ENCODE results near the gene SEC14L2. TPM values are rescaled to one million over a fixed set of nuclear protein-coding genes. Genes with fewer than 3 reads are reported as not detected.
A peak's percentile ranks its signal among the peaks of the same experiment; 100 is the strongest.

The SEC14L2 gene
- total RNA-seq, 1 donor: 16.6 TPM

GRCh38 chr22:30425616-30426387, 29.0 kb downstream of the SEC14L2 start, which contains the start of gene MTFP1:
MTFP1 (plus strand) TSS chr22:30425768; CDS start chr22:30425880, 112 bp downstream.
- DNase-seq (ENCODE audit: insufficient read length, low spot score, missing footprints): no peak
- peak within 1 kb of the TSS; percentile 97 for H3K27ac ChIP-seq (ENCODE audit: low read depth, low read length)
- peaks cover 11% of the 10 kb centered on the region for H3K36me3 ChIP-seq (ENCODE audit: insufficient read depth, low read length)
- H2AFZ ChIP-seq (ENCODE audit: low read length): peak within 1 kb of the TSS; percentile 84
- peak within 1 kb of the TSS; percentile 79 for H3K4me3 ChIP-seq (ENCODE audit: insufficient read depth, low read length)
- peak within 1 kb of the TSS; percentile 93 for H3K4me2 ChIP-seq (ENCODE audit: insufficient read depth, low read length)
- H3K79me2 ChIP-seq (ENCODE audit: insufficient read depth, low read length): peaks cover 3% of the 10 kb centered on the region
- peaks cover 50% of the 10 kb centered on the region for H3K4me1 ChIP-seq (ENCODE audit: insufficient read depth, low read length)
- no peaks in the 10 kb centered on the region for H3K9me3 ChIP-seq (ENCODE audit: low read depth, low read length)
- TF ChIP-seq CTCF (IDR thresholded peaks at IDR 0.05; ENCODE audit: extremely low read depth, low read depth, low read length): no peak
- no peaks in the 10 kb centered on the region for H4K20me1 ChIP-seq (ENCODE audit: insufficient read depth, low read length)
- H3K27me3 ChIP-seq (ENCODE audit: insufficient read depth, low read length): no peaks in the 10 kb centered on the region

GRCh38 chr22:30426388-30427353, 29.9 kb downstream of the SEC14L2 start:
- Histone ChIP-seq H3K27me3 (ENCODE audit: insufficient read depth, low read length) (no peaks in the 10 kb centered on the region), H3K4me3 (ENCODE audit: insufficient read depth, low read length) (peak overlapping the region; percentile 79), H4K20me1 (ENCODE audit: insufficient read depth, low read length) (no peaks in the 10 kb centered on the region), H3K79me2 (ENCODE audit: insufficient read depth, low read length) (peaks cover 3% of the 10 kb centered on the region), H3K36me3 (ENCODE audit: insufficient read depth, low read length) (peaks cover 8% of the 10 kb centered on the region), H2AFZ (ENCODE audit: low read length) (peak overlapping the region; percentile 27), H3K4me1 (ENCODE audit: insufficient read depth, low read length) (peaks cover 42% of the 10 kb centered on the region), H3K4me2 (ENCODE audit: insufficient read depth, low read length) (peak overlapping the region; percentile 93), H3K27ac (ENCODE audit: low read depth, low read length) (peak overlapping the region; percentile 97), H3K9me3 (ENCODE audit: low read depth, low read length) (no peaks in the 10 kb centered on the region)
- DNase-seq (ENCODE audit: insufficient read length, low spot score, missing footprints): peak; percentile 91
- TF ChIP-seq CTCF (IDR thresholded peaks at IDR 0.05; ENCODE audit: extremely low read depth, low read depth, low read length): peak; percentile 84

- no peak overlapping the region for H3K4me2 ChIP-seq (ENCODE audit: insufficient read depth, low read length)
- H3K4me1 ChIP-seq (ENCODE audit: insufficient read depth, low read length): peaks cover 30% of the 10 kb centered on the region
- no peak overlapping the region for H2AFZ ChIP-seq (ENCODE audit: low read length)
- H3K9me3 ChIP-seq (ENCODE audit: low read depth, low read length): no peaks in the 10 kb centered on the region
- H3K79me2 ChIP-seq (ENCODE audit: insufficient read depth, low read length): no peaks in the 10 kb centered on the region
- H4K20me1 ChIP-seq (ENCODE audit: insufficient read depth, low read length): no peaks in the 10 kb centered on the region
- no peaks in the 10 kb centered on the region for H3K27me3 ChIP-seq (ENCODE audit: insufficient read depth, low read length)
- no peaks in the 10 kb centered on the region for H3K36me3 ChIP-seq (ENCODE audit: insufficient read depth, low read length)
- H3K27ac ChIP-seq (ENCODE audit: low read depth, low read length): no peak overlapping the region
- no peak for DNase-seq (ENCODE audit: insufficient read length, low spot score, missing footprints)
- no peak overlapping the region for H3K4me3 ChIP-seq (ENCODE audit: insufficient read depth, low read length)
- no peak for TF ChIP-seq CTCF (IDR thresholded peaks at IDR 0.05; ENCODE audit: extremely low read depth, low read depth, low read length)
These were observed 31.1 kb downstream of the SEC14L2 start for GRCh38 chr22:30427871-30428270.
